Left renal pelvis (tissue), 4 donors: ENCODE measurements around the gene HES3. TPM values are rescaled to one million over a fixed set of nuclear protein-coding genes. Genes with fewer than 3 reads are reported as not detected.

Source experiments
- polyA plus RNA-seq, 4 donors: library from polyadenylated mRNA; unstranded; fragments of 120-200 nt; gene quantifications; one replicate each; pipeline ENCODE4 v1.2.1, GENCODE V29; 2013; ENCODE audit not compliant: insufficient read length in 4 of 4

The HES3 gene
- polyA plus RNA-seq, 4 donors, result not detected

Other genes with a start within 250 kb of the HES3 start
- 1 to 10 TPM; 4.5 to 6.4 (median 5.1) TPM for gene KCNAB2, start 198.3 kb upstream of the HES3 start, polyA plus RNA-seq
- gene CHD5, start 63.9 kb upstream of the HES3 start, polyA plus RNA-seq, result under 1 TPM; 0.14 to 0.63 (median 0.36) TPM
- gene RPL22, start 44.6 kb upstream of the HES3 start, polyA plus RNA-seq, result 100 to 1,000 TPM; 523 to 790 (median 627) TPM
- gene RNF207, start 38.1 kb upstream of the HES3 start, polyA plus RNA-seq, result 10 to 100 TPM; 15.7 to 72.0 (median 38.7) TPM
- 10 to 100 TPM; 60.7 to 75.1 (median 63.1) TPM for gene ICMT, start 8.2 kb upstream of the HES3 start, polyA plus RNA-seq
- 1 to 10 TPM; 6.3 to 7.9 (median 7.5) TPM for gene GPR153, start 16.9 kb downstream of the HES3 start, polyA plus RNA-seq
- 10 to 100 TPM; 18.2 to 34.2 (median 27.5) TPM for gene ACOT7, start 149.6 kb downstream of the HES3 start, polyA plus RNA-seq
- under 1 TPM; 0.08 to 0.69 (median 0.34) TPM for gene HES2, start 175.7 kb downstream of the HES3 start, polyA plus RNA-seq
- gene ESPN, start 180.6 kb downstream of the HES3 start, polyA plus RNA-seq, result 10 to 100 TPM in 3 of 4 donors, 1 to 10 TPM in 1; 7.6 to 23.5 (median 11.8) TPM
- 10 to 100 TPM in 3 of 4 donors, 1 to 10 TPM in 1; 8.8 to 27.7 (median 12.4) TPM for gene TNFRSF25, start 222.0 kb downstream of the HES3 start, polyA plus RNA-seq
- gene PLEKHG5, start 247.5 kb downstream of the HES3 start, polyA plus RNA-seq, result 10 to 100 TPM; 10.9 to 23.5 (median 14.0) TPM